DOHH2 (cell line): ENCODE measurements around the gene HOXD9.

Experiments used
- H3F3A ChIP-seq: fragments of 200-600 bp; sonication (generic), shearing (Covaris generic); 2 replicates; pipeline ENCODE4 v1.6.0; 2016; ENCODE audit warnings: antibody characterized with exemption, mild to moderate bottlenecking; ENCODE audit not compliant: control insufficient read depth, insufficient read depth
- H3K27ac ChIP-seq: fragments of 200-600 bp; sonication (generic); 2 replicates; pipeline ENCODE4 v1.5.1; 2014; ENCODE audit warnings: low read depth, mild to moderate bottlenecking, low read length, moderate library complexity
- H3K27me3 ChIP-seq: fragments of 200-600 bp; sonication (generic); 2 replicates; pipeline ENCODE4 v1.6.1; 2014; ENCODE audit warnings: mild to moderate bottlenecking, low read length, mixed read lengths; ENCODE audit not compliant: control insufficient read depth
- H3K36me3 ChIP-seq: fragments of 200-600 bp; sonication (generic); 2 replicates; pipeline ENCODE4 v1.6.1; 2014; ENCODE audit warnings: mild to moderate bottlenecking, low read length, moderate library complexity, mixed read lengths; ENCODE audit not compliant: control insufficient read depth
- H3K4me1 ChIP-seq: fragments of 200-600 bp; sonication (generic); 2 replicates; pipeline ENCODE4 v1.6.1; 2014; ENCODE audit warnings: mild to moderate bottlenecking, low read length, mixed read lengths; ENCODE audit not compliant: control insufficient read depth
- H3K4me2 ChIP-seq: fragments of 200-600 bp; sonication (generic); 2 replicates; pipeline ENCODE4 v1.6.0; 2014; ENCODE audit warnings: mild to moderate bottlenecking, low read length, moderate library complexity
- H3K4me3 ChIP-seq: fragments of 200-600 bp; sonication (generic); 2 replicates; pipeline ENCODE4 v1.5.1; 2014; ENCODE audit warnings: mild to moderate bottlenecking, low read length, mixed read lengths
- H3K79me2 ChIP-seq: fragments of 200-600 bp; sonication (generic); 2 replicates; pipeline ENCODE4 v1.6.1; 2014; ENCODE audit warnings: mild to moderate bottlenecking, low read length, mixed read lengths; ENCODE audit not compliant: control insufficient read depth
- H3K9me2 ChIP-seq: fragments of 200-600 bp; sonication (generic); replicated peaks from 2 replicates; pipeline ENCODE4 v1.6.1; 2014; ENCODE audit warnings: mild to moderate bottlenecking, low read length, mixed read lengths; ENCODE audit not compliant: control insufficient read depth
- H3K9me3 ChIP-seq: fragments of 200-600 bp; sonication (generic); 2 replicates; pipeline ENCODE4 v1.6.1; 2014; ENCODE audit warnings: antibody characterized with exemption, low read length, mixed read lengths; ENCODE audit not compliant: control insufficient read depth, insufficient read depth
- H4K20me1 ChIP-seq: fragments of 200-600 bp; sonication (generic); 2 replicates; pipeline ENCODE4 v1.6.0; 2014; ENCODE audit warnings: low read depth, mild to moderate bottlenecking, antibody characterized with exemption, low read length, moderate library complexity; ENCODE audit not compliant: control insufficient read depth, insufficient read depth
- CTCF ChIP-seq: fragments of 200-600 bp; sonication (generic); IDR thresholded peaks from one replicate; pipeline ENCODE4 v1.5.1; 2014; ENCODE audit warnings: antibody characterized with exemption, mild to moderate bottlenecking, low read depth, low read length; ENCODE audit not compliant: poor library complexity, severe bottlenecking
- EZH2phosphoT487 ChIP-seq: fragments of 200-600 bp; sonication (generic); IDR thresholded peaks from 2 replicates; pipeline ENCODE4 v1.6.1; 2017; ENCODE audit warnings: borderline replicate concordance, mild to moderate bottlenecking, antibody characterized with exemption, low read length, moderate library complexity, mixed read lengths

Gene HOXD9

GRCh38 chr2:176158186-176158591, 35.7 kb downstream of the HOXD9 start:
- H4K20me1 ChIP-seq: no peaks in the 10 kb centered on the region
- no peaks in the 10 kb centered on the region for H3K27me3 ChIP-seq
- H3K4me1 ChIP-seq: no peaks in the 10 kb centered on the region
- no peaks in the 10 kb centered on the region; the same call in 1 of the 2 replicates for H3K9me3 ChIP-seq
- TF ChIP-seq CTCF (no peak), EZH2phosphoT487 (no peak)
- no peaks in the 10 kb centered on the region for H3K36me3 ChIP-seq
- H3K79me2 ChIP-seq: no peaks in the 10 kb centered on the region
- H3K27ac ChIP-seq: no peak overlapping the region
- H3F3A ChIP-seq: no peaks in the 10 kb centered on the region
- H3K4me3 ChIP-seq: no peak overlapping the region
- no peak overlapping the region for H3K4me2 ChIP-seq
- no peaks in the 10 kb centered on the region for H3K9me2 ChIP-seq

- no peak overlapping the region for H3K4me3 ChIP-seq
- no peaks in the 10 kb centered on the region for H3K79me2 ChIP-seq
- no peaks in the 10 kb centered on the region; the same call in 1 of the 2 replicates for H3K9me3 ChIP-seq
- H3K27me3 ChIP-seq: no peaks in the 10 kb centered on the region
- TF ChIP-seq EZH2phosphoT487 (no peak), CTCF (no peak)
- no peaks in the 10 kb centered on the region for H3F3A ChIP-seq
- H3K4me1 ChIP-seq: no peaks in the 10 kb centered on the region
- H3K9me2 ChIP-seq: no peaks in the 10 kb centered on the region
- no peaks in the 10 kb centered on the region for H3K36me3 ChIP-seq
- H4K20me1 ChIP-seq: no peaks in the 10 kb centered on the region
- no peak overlapping the region for H3K4me2 ChIP-seq
- H3K27ac ChIP-seq: no peak overlapping the region
Observed at GRCh38 chr2:176158855-176159662, 36.5 kb downstream of the HOXD9 start.

DNA sequence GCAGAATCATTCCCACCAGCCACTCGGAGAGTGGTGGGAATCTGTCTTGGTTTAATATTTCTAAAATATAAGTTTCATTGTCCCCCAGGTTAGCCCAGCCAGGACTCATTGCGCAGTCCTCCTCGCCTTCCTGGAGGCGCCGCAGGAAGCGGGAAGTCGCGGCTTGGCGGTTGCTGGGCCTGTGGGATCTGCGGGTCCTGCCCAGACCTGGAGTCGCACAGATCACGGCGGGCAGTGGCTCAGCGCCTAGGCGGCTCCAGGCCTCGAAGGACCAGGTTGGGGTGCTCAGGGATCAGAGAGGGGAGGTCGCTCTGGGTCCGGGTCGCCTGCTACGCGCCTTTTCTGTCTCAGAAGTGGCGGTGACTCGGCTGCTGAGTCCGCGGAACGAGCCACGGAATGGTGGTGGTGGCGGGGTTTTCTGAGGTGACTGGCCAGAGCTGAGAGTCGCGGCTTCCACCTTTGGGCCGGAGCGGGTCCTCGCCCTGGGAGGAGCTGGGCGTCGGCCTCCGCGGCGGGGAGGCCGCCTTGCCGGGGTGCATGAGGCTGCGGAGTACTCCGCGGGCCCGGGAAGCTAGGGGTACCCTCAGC, 37.2 kb downstream of the HOXD9 start:
- Histone ChIP-seq H3K27ac (no peak overlapping the region), H3K36me3 (no peaks in the 10 kb centered on the region), H3K4me3 (no peak overlapping the region), H3K9me2 (no peaks in the 10 kb centered on the region), H3F3A (no peaks in the 10 kb centered on the region), H3K79me2 (no peaks in the 10 kb centered on the region), H3K9me3 (no peaks in the 10 kb centered on the region; the same call in 1 of the 2 replicates), H3K4me2 (no peak overlapping the region), H3K27me3 (no peaks in the 10 kb centered on the region), H4K20me1 (no peaks in the 10 kb centered on the region), H3K4me1 (no peaks in the 10 kb centered on the region)
- TF ChIP-seq EZH2phosphoT487 (no peak), CTCF (no peak)
